Activated CD8-positive, alpha-beta memory T cell treated with anti-CD3 and anti-CD28 coated beads, Interleukin-2, amount 50 U/mL, for 24 hours (primary cell): ENCODE data around the gene FOXC2.

ENCODE experiments used
- DNase-seq: peaks from one replicate; pipeline ENCODE4 v3.0.0-alpha.2; 2020; ENCODE audit errors: extremely low read depth

FOXC2 gene

DNA sequence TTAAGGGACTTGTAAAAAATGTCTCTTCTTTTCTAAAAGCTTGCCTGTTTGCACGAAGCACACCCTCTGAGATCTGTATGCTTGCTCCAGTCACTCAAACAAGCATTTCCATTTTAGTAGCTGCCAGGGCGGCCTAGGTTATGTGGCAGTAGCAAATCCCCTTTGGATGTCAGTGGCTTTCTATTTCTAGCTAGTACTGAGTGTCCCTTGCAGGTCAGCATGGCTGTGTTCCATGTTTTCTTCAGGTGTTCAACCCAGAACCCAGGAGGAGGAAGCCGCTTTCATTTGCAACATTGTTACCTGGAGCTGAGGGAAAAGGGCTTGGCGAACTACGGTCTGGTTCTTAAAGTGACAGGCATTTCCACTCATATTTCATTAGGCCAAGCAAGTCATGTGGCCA, 48.1 kb downstream of the FOXC2 start:
- no peak for DNase-seq

DNA sequence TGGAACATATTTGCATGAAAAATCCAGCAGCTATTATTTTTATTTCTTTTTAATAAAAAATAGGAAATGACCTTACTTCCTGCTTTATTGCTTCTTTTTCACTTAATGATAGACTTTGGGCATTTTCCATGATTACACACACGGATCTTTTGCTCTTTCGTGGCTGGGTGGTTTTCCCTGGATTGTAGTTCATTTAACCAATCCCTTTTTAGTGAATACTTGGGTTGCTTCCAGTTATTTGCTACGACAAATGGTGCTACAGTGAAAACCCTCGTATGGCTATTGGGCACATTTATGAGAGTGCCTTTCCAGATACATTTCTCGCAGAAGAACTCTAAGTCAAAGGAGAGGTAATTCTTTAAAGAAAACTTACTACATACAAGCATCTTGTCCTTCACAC, 50.3 kb downstream of the FOXC2 start:
- DNase-seq, result no peak

DNA sequence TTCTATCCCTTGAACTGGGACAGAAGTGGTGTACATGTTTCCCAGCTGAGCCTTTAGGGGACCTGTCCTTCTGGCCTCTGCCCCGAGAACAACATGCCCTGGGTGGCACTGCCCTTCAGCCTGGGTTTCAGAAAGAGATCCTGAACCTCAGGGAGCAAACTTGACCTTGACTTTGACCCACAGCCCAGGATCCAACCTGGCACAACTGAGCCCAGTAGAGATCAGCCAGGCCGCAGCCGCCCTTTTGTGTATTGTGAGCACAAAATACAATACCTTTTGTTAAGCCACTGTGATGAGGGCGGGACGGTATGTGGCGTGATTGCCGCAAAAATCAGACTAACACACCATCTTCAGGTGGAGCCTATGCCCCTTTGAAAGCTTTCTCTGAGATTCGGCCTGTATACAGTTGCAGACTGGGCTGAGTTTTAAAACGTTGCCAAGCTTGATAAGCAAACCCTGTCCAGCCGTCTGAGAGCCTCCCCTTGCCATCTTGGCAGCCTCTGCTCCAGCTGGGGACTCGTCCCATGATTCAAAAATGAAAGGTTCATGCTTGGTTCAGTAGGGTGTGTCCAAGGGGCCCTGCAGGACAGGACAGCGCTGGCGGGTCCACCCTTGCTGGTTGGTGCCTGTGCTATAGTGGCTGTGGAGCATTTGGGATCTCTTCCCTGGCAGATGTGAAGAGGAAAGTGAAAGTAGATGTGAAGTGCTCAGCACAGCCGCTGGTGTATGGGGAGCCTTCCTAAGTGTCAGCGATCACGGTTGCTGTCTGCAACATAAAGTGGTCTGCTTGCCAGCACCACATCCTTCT, 52.0 kb downstream of the FOXC2 start:
- no peak for DNase-seq
